ENCODE data around the gene ENOPH1.

GRCh38 chr4:82461710-82462109 lies 31.3 kb downstream of the ENOPH1 start:
- TF ChIP-seq CTCF (conservative IDR thresholded peaks at IDR 0.05; ENCODE audit: low read length) (no peak), EZH2phosphoT487 (IDR thresholded peaks at IDR 0.05; ENCODE audit: borderline replicate concordance) (no peak)

Measured in Loucy (cell line).